HEK293 (cell line): ENCODE data around the gene UBE2C.
A peak's percentile ranks its signal among the peaks of the same experiment; 100 is the strongest.

ENCODE experiments used
- ATF2 ChIP-seq: fragments of 450-650 bp; formaldehyde crosslinking; IDR thresholded peaks from 2 replicates; pipeline ENCODE4 v1.5.1; 2016; ENCODE audit warnings: missing biosample characterization, missing genetic modification characterization, low read depth
- GFI1B ChIP-seq: fragments of 450-650 bp; formaldehyde crosslinking; IDR thresholded peaks from 2 replicates; pipeline ENCODE4 v1.5.1; 2016; ENCODE audit warnings: missing biosample characterization, missing genetic modification characterization
- GLI2 ChIP-seq: fragments of 450-650 bp; formaldehyde crosslinking; IDR thresholded peaks from 2 replicates; pipeline ENCODE4; 2017; ENCODE audit warnings: missing biosample characterization, missing genetic modification characterization, low read depth, borderline replicate concordance
- KLF1 ChIP-seq: fragments of 450-650 bp; formaldehyde crosslinking; IDR thresholded peaks from 2 replicates; pipeline ENCODE4 v1.5.1; 2016; ENCODE audit warnings: missing biosample characterization, missing genetic modification characterization
- KLF17 ChIP-seq: fragments of 450-650 bp; formaldehyde crosslinking; IDR thresholded peaks from 2 replicates; pipeline ENCODE4 v1.5.1; 2016; ENCODE audit warnings: missing biosample characterization, missing genetic modification characterization
- SCRT1 ChIP-seq: fragments of 450-650 bp; formaldehyde crosslinking; IDR thresholded peaks from 2 replicates; pipeline ENCODE4 v1.5.1; 2016; ENCODE audit warnings: missing biosample characterization, missing genetic modification characterization, borderline replicate concordance
- SP2 ChIP-seq: fragments of 450-650 bp; formaldehyde crosslinking; IDR thresholded peaks from 2 replicates; pipeline ENCODE4 v1.5.1; 2016; ENCODE audit warnings: missing biosample characterization, missing genetic modification characterization
- SP3 ChIP-seq: fragments of 450-650 bp; formaldehyde crosslinking; IDR thresholded peaks from 2 replicates; pipeline ENCODE4 v1.5.1; 2016; ENCODE audit warnings: missing biosample characterization, missing genetic modification characterization
- SP7 ChIP-seq: fragments of 450-650 bp; formaldehyde crosslinking; IDR thresholded peaks from 2 replicates; pipeline ENCODE4 v1.5.1; 2016; ENCODE audit warnings: missing biosample characterization, missing genetic modification characterization
- YY1 ChIP-seq: fragments of 450-650 bp; formaldehyde crosslinking; IDR thresholded peaks from 2 replicates; pipeline ENCODE4 v1.5.1; 2018; ENCODE audit warnings: missing biosample characterization, missing genetic modification characterization
- ZBTB10 ChIP-seq: fragments of 450-650 bp; formaldehyde crosslinking; IDR thresholded peaks from 2 replicates; pipeline ENCODE4 v1.5.1; 2016; ENCODE audit warnings: missing biosample characterization, missing genetic modification characterization
- ZBTB7A ChIP-seq: fragments of 450-650 bp; formaldehyde crosslinking; IDR thresholded peaks from 2 replicates; pipeline ENCODE4 v1.5.1; 2016; ENCODE audit warnings: low read depth, missing biosample characterization, missing genetic modification characterization
- ZEB2 ChIP-seq: fragments of 450-650 bp; formaldehyde crosslinking; IDR thresholded peaks from 2 replicates; pipeline ENCODE4 v1.5.1; 2016; ENCODE audit warnings: missing biosample characterization, missing genetic modification characterization
- ZFP69B ChIP-seq: fragments of 450-650 bp; formaldehyde crosslinking; IDR thresholded peaks from 2 replicates; pipeline ENCODE4 v1.5.1; 2016; ENCODE audit warnings: missing biosample characterization, missing genetic modification characterization
- ZNF174 ChIP-seq: fragments of 450-650 bp; formaldehyde crosslinking; IDR thresholded peaks from 2 replicates; pipeline ENCODE4 v1.5.0; 2017; ENCODE audit warnings: missing biosample characterization, mild to moderate bottlenecking, missing genetic modification characterization
- ZNF18 ChIP-seq: fragments of 450-650 bp; formaldehyde crosslinking; IDR thresholded peaks from 2 replicates; pipeline ENCODE4 v1.5.1; 2016; ENCODE audit warnings: missing biosample characterization, missing genetic modification characterization
- ZNF280C ChIP-seq: fragments of 450-650 bp; formaldehyde crosslinking; IDR thresholded peaks from 2 replicates; pipeline ENCODE4 v1.5.1; 2016; ENCODE audit warnings: missing biosample characterization, missing genetic modification characterization
- ZNF292 ChIP-seq: fragments of 450-650 bp; formaldehyde crosslinking; IDR thresholded peaks from 2 replicates; pipeline ENCODE4 v1.5.1; 2016; ENCODE audit warnings: low read depth, missing biosample characterization, missing genetic modification characterization, borderline replicate concordance
- ZNF311 ChIP-seq: fragments of 450-650 bp; formaldehyde crosslinking; IDR thresholded peaks from 2 replicates; pipeline ENCODE4 v1.5.1; 2017; ENCODE audit warnings: missing biosample characterization, missing genetic modification characterization, borderline replicate concordance
- ZNF366 ChIP-seq: fragments of 450-650 bp; formaldehyde crosslinking; conservative IDR thresholded peaks from 2 replicates; pipeline ENCODE4 v1.5.1; 2016; ENCODE audit warnings: missing biosample characterization, missing genetic modification characterization
- ZNF48 ChIP-seq: fragments of 450-650 bp; formaldehyde crosslinking; IDR thresholded peaks from 2 replicates; pipeline ENCODE4 v1.5.1; 2016; ENCODE audit warnings: missing biosample characterization, missing genetic modification characterization
- ZNF585B ChIP-seq: fragments of 450-650 bp; formaldehyde crosslinking; IDR thresholded peaks from 2 replicates; pipeline ENCODE4 v1.5.1; 2016; ENCODE audit warnings: missing biosample characterization, missing genetic modification characterization
- ZNF610 ChIP-seq: fragments of 450-650 bp; formaldehyde crosslinking; IDR thresholded peaks from 2 replicates; pipeline ENCODE4 v1.5.1; 2016; ENCODE audit warnings: missing biosample characterization, missing genetic modification characterization, borderline replicate concordance
- ZNF623 ChIP-seq: fragments of 450-650 bp; formaldehyde crosslinking; IDR thresholded peaks from 2 replicates; pipeline ENCODE4 v1.5.1; 2016; ENCODE audit warnings: missing biosample characterization, missing genetic modification characterization
- ZNF670 ChIP-seq: fragments of 450-650 bp; formaldehyde crosslinking; IDR thresholded peaks from 2 replicates; pipeline ENCODE4 v1.5.1; 2016; ENCODE audit warnings: missing biosample characterization, missing genetic modification characterization, low read depth
- ZNF707 ChIP-seq: fragments of 450-650 bp; formaldehyde crosslinking; IDR thresholded peaks from 2 replicates; pipeline ENCODE4 v1.5.1; 2016; ENCODE audit warnings: missing biosample characterization, missing genetic modification characterization
- ZNF768 ChIP-seq: fragments of 450-650 bp; formaldehyde crosslinking; IDR thresholded peaks from 2 replicates; pipeline ENCODE4 v1.5.1; 2018; ENCODE audit warnings: missing biosample characterization, mild to moderate bottlenecking, missing genetic modification characterization
- ZNF785 ChIP-seq: fragments of 450-650 bp; formaldehyde crosslinking; IDR thresholded peaks from 2 replicates; pipeline ENCODE4 v1.5.1; 2016; ENCODE audit warnings: missing biosample characterization, missing genetic modification characterization

UBE2C gene

GRCh38 chr20:45857114-45857881, 44.9 kb downstream of the UBE2C start, which contains the start of the genes ACOT8 and ZSWIM3 (continued):
- TF ChIP-seq ZBTB10 (tag by site-specific recombination) (no peak), ATF2 (tag by site-specific recombination) (no peak), ZNF280C (tag by site-specific recombination) (no peak), GFI1B (tag by site-specific recombination) (no peak), KLF17 (tag by site-specific recombination) (peak; percentile 36; the same call in 1 of the 2 replicates), ZFP69B (peak; percentile 75), ZNF174 (tag by site-specific recombination) (no peak), ZNF707 (no peak), ZEB2 (tag by site-specific recombination) (no peak), ZNF18 (tag by site-specific recombination) (peak; percentile 89), SP2 (peak; percentile 98), ZNF623 (tag by site-specific recombination) (no peak), ZNF292 (tag by site-specific recombination) (no peak), ZNF670 (tag by site-specific recombination) (no peak), GLI2 (tag by site-specific recombination) (no peak), SP3 (peak; percentile 85), ZNF785 (no peak), ZBTB7A (tag by site-specific recombination) (peak; percentile 39), ZNF610 (tag by site-specific recombination) (no peak), ZNF48 (tag by site-specific recombination) (no peak), KLF1 (peak; percentile 77), ZNF768 (tag by site-specific recombination) (no peak), ZNF311 (tag by site-specific recombination) (no peak), SP7 (tag by site-specific recombination) (peak; percentile 9; the same call in 1 of the 2 replicates), ZNF366 (tag by site-specific recombination) (no peak), SCRT1 (tag by site-specific recombination) (no peak), ZNF585B (tag by site-specific recombination) (no peak), YY1 (tag by site-specific recombination) (peak; percentile 57; the same call in 1 of the 2 replicates)
